ENCODE results near the gene SCLY.

Gene SCLY

GRCh38 chr2:238092486-238093035 lies 31.8 kb downstream of the SCLY start:
- TF ChIP-seq EZH2phosphoT487 (IDR thresholded peaks at IDR 0.05; ENCODE audit: borderline replicate concordance), result no peak
- TF ChIP-seq, protein P1, sequence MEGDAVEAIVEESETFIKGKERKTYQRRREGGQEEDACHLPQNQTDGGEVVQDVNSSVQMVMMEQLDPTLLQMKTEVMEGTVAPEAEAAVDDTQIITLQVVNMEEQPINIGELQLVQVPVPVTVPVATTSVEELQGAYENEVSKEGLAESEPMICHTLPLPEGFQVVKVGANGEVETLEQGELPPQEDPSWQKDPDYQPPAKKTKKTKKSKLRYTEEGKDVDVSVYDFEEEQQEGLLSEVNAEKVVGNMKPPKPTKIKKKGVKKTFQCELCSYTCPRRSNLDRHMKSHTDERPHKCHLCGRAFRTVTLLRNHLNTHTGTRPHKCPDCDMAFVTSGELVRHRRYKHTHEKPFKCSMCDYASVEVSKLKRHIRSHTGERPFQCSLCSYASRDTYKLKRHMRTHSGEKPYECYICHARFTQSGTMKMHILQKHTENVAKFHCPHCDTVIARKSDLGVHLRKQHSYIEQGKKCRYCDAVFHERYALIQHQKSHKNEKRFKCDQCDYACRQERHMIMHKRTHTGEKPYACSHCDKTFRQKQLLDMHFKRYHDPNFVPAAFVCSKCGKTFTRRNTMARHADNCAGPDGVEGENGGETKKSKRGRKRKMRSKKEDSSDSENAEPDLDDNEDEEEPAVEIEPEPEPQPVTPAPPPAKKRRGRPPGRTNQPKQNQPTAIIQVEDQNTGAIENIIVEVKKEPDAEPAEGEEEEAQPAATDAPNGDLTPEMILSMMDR (conservative IDR thresholded peaks at IDR 0.05; ENCODE audit: low read length), result no peak
- Histone ChIP-seq H3K9ac (ENCODE audit: low read depth, low read length, poor library complexity, severe bottlenecking) (no peak overlapping the region), H4K20me1 (ENCODE audit: insufficient read depth, low read length, poor library complexity, severe bottlenecking) (no peaks in the 10 kb centered on the region), H3K9me2 (replicated peaks; ENCODE audit: low read depth, low read length) (no peaks in the 10 kb centered on the region), H2AFZ (ENCODE audit: low read length) (no peak overlapping the region), H3K36me3 (ENCODE audit: insufficient read depth, low read length) (no peaks in the 10 kb centered on the region), H3K27me3 (ENCODE audit: insufficient read depth, low read length, poor library complexity, severe bottlenecking) (no peaks in the 10 kb centered on the region), H3K4me2 (ENCODE audit: low read depth, low read length, poor library complexity, severe bottlenecking) (no peak overlapping the region), H3K4me1 (ENCODE audit: insufficient read depth, low read length, poor library complexity, severe bottlenecking) (peaks cover 1% of the 10 kb centered on the region), H3F3A (ENCODE audit: low read depth) (no peaks in the 10 kb centered on the region), H3K4me3 (ENCODE audit: low read length, poor library complexity, severe bottlenecking) (no peak overlapping the region), H3K9me3 (ENCODE audit: insufficient read depth, low read depth, low read length) (no peaks in the 10 kb centered on the region), H3K79me2 (ENCODE audit: insufficient read depth, low read length) (no peaks in the 10 kb centered on the region)

DNA sequence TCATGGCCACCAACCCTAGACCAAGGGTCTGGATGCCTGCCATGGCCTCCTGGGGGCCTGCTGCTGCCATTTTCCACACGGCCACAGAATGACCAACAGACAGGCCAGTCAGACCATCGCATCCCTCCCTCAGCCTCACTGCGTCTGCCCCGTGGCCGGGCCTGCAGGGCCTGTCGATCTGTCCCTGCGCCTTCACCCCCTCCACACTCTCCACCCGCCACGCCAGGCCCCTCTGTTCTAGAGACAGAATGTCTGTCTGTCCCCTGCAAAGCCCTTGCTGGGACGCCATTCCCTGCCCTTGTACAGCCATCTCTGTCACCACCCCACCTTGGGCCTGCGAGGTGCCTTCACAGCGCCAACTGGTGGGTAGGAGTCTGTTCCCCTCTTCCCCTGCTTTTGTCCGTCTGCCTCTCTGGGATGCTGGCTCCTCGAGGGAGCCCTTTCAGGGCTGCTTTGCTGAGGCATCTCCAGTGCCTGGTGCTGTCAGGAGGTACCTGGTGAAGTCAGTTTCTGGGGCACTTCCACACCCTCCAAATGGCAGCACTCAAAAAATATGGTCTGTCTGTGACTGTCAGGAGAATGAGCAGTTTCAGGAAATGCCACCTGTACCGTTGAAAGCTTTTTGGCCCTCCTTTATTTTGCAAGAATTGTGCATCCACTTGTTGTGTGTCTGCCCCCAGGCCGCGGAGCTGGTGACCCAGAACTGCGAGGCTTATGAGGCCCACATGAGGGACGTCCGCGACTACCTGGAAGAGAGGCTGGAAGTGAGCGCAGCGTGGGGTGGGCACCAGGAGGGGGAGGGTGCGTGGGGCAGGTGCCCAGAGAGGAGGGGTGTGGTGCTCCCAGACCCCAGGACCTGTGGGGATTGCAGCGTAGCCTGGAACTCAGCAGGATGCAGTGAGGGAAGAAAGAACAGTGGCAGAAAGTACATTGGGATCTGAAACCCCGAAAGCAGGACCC lies 32.7 kb downstream of the SCLY start:
- no peak overlapping the region for H3K9ac ChIP-seq (ENCODE audit: low read depth, low read length, poor library complexity, severe bottlenecking)
- no peak overlapping the region for H2AFZ ChIP-seq (ENCODE audit: low read length)
- no peaks in the 10 kb centered on the region for H3K9me2 ChIP-seq (replicated peaks; ENCODE audit: low read depth, low read length)
- H3K79me2 ChIP-seq (ENCODE audit: insufficient read depth, low read length), result no peaks in the 10 kb centered on the region
- H4K20me1 ChIP-seq (ENCODE audit: insufficient read depth, low read length, poor library complexity, severe bottlenecking), result no peaks in the 10 kb centered on the region
- H3K27me3 ChIP-seq (ENCODE audit: insufficient read depth, low read length, poor library complexity, severe bottlenecking), result no peaks in the 10 kb centered on the region
- no peaks in the 10 kb centered on the region for H3K9me3 ChIP-seq (ENCODE audit: insufficient read depth, low read depth, low read length)
- no peaks in the 10 kb centered on the region for H3K36me3 ChIP-seq (ENCODE audit: insufficient read depth, low read length)
- no peaks in the 10 kb centered on the region for H3F3A ChIP-seq (ENCODE audit: low read depth)
- no peak overlapping the region for H3K4me3 ChIP-seq (ENCODE audit: low read length, poor library complexity, severe bottlenecking)
- no peak overlapping the region for H3K4me2 ChIP-seq (ENCODE audit: low read depth, low read length, poor library complexity, severe bottlenecking)
- TF ChIP-seq, protein P1 (conservative IDR thresholded peaks at IDR 0.05; ENCODE audit: low read length), result no peak
- TF ChIP-seq EZH2phosphoT487 (IDR thresholded peaks at IDR 0.05; ENCODE audit: borderline replicate concordance), result no peak
- H3K4me1 ChIP-seq (ENCODE audit: insufficient read depth, low read length, poor library complexity, severe bottlenecking), result no peaks in the 10 kb centered on the region

GRCh38 chr2:238094438-238095022 lies 33.7 kb downstream of the SCLY start:
- H3K9me3 ChIP-seq (ENCODE audit: insufficient read depth, low read depth, low read length), result no peaks in the 10 kb centered on the region
- H4K20me1 ChIP-seq (ENCODE audit: insufficient read depth, low read length, poor library complexity, severe bottlenecking), result no peaks in the 10 kb centered on the region
- no peak for TF ChIP-seq EZH2phosphoT487 (IDR thresholded peaks at IDR 0.05; ENCODE audit: borderline replicate concordance)
- H3K9ac ChIP-seq (ENCODE audit: low read depth, low read length, poor library complexity, severe bottlenecking), result no peak overlapping the region
- H3K27me3 ChIP-seq (ENCODE audit: insufficient read depth, low read length, poor library complexity, severe bottlenecking), result no peaks in the 10 kb centered on the region
- no peaks in the 10 kb centered on the region for H3K36me3 ChIP-seq (ENCODE audit: insufficient read depth, low read length)
- H3K79me2 ChIP-seq (ENCODE audit: insufficient read depth, low read length), result no peaks in the 10 kb centered on the region
- H3K4me2 ChIP-seq (ENCODE audit: low read depth, low read length, poor library complexity, severe bottlenecking), result no peak overlapping the region
- no peak overlapping the region for H2AFZ ChIP-seq (ENCODE audit: low read length)
- H3K4me1 ChIP-seq (ENCODE audit: insufficient read depth, low read length, poor library complexity, severe bottlenecking), result no peaks in the 10 kb centered on the region
- no peak overlapping the region for H3K4me3 ChIP-seq (ENCODE audit: low read length, poor library complexity, severe bottlenecking)
- no peaks in the 10 kb centered on the region for H3K9me2 ChIP-seq (replicated peaks; ENCODE audit: low read depth, low read length)
- H3F3A ChIP-seq (ENCODE audit: low read depth), result no peaks in the 10 kb centered on the region
